ENCODE data around the gene SHKBP1.
"Not testable (repeated sequence)": the region's sequence is repeated elsewhere in the genome, so short reads cannot be mapped to it uniquely, and the experiment has no call there.

SHKBP1 gene

GRCh38 chr19:40585982-40586422 lies 9.3 kb downstream of the SHKBP1 start:
- no peak for DNase-seq (ENCODE audit: low spot score)

GRCh38 chr19:40586611-40587010 lies 9.9 kb downstream of the SHKBP1 start:
- DNase-seq (ENCODE audit: low spot score) = no peak

- DNase-seq (ENCODE audit: low spot score) = no peak
These were observed 11.6 kb downstream of the SHKBP1 start for GRCh38 chr19:40588110-40588854.

- DNase-seq (ENCODE audit: low spot score) = no peak
These were observed 12.4 kb downstream of the SHKBP1 start for GRCh38 chr19:40588926-40589569.

- no peak for DNase-seq (ENCODE audit: low spot score)
These were observed 13.1 kb downstream of the SHKBP1 start for GRCh38 chr19:40589591-40590429.

GRCh38 chr19:40590464-40591265 lies 14.0 kb downstream of the SHKBP1 start:
- no peak for DNase-seq (ENCODE audit: low spot score)

GRCh38 chr19:40591724-40592123 lies 15.1 kb downstream of the SHKBP1 start:
- DNase-seq (ENCODE audit: low spot score) = not testable (repeated sequence)

- DNase-seq (ENCODE audit: low spot score) = peak; percentile 83
These were observed 15.5 kb downstream of the SHKBP1 start for GRCh38 chr19:40592170-40592569.

- no peak for DNase-seq (ENCODE audit: low spot score)
These were observed 17.6 kb downstream of the SHKBP1 start for GRCh38 chr19:40594255-40594654.

- no peak for DNase-seq (ENCODE audit: low spot score)
These were observed 18.0 kb downstream of the SHKBP1 start for GRCh38 chr19:40594657-40595091.

GRCh38 chr19:40596608-40597328 lies 20.1 kb downstream of the SHKBP1 start:
- DNase-seq (ENCODE audit: low spot score) = no peak

GRCh38 chr19:40597329-40597838 lies 20.7 kb downstream of the SHKBP1 start:
- no peak for DNase-seq (ENCODE audit: low spot score)

- peak; percentile 79 for DNase-seq (ENCODE audit: low spot score)
These were observed 21.6 kb downstream of the SHKBP1 start for GRCh38 chr19:40598121-40598917.

- DNase-seq (ENCODE audit: low spot score) = no peak
These were observed 22.2 kb downstream of the SHKBP1 start for GRCh38 chr19:40598918-40599307.

- no peak for DNase-seq (ENCODE audit: low spot score)
These were observed 22.7 kb downstream of the SHKBP1 start for GRCh38 chr19:40599331-40599901.

GRCh38 chr19:40599902-40600569 lies 23.4 kb downstream of the SHKBP1 start:
- no peak for DNase-seq (ENCODE audit: low spot score)

- no peak for DNase-seq (ENCODE audit: low spot score)
These were observed 24.0 kb downstream of the SHKBP1 start for GRCh38 chr19:40600570-40601133.

- DNase-seq (ENCODE audit: low spot score) = no peak
These were observed 24.7 kb downstream of the SHKBP1 start, which contains the start of gene LTBP4 for GRCh38 chr19:40601134-40601974. Gene LTBP4, plus strand, starts transcription at chr19:40601369. Its CDS starts 19 bp downstream, at chr19:40601388.

Data from germinal center (tissue), 1 donor.